B cell (primary cell): Measurements from ENCODE around the gene NTM.

Experiments used
- EZH2 ChIP-seq: IDR thresholded peaks from 2 replicates; pipeline ENCODE4 v1.6.1; 2012; ENCODE audit warnings: borderline replicate concordance, low read depth, mild to moderate bottlenecking, moderate library complexity, low read length; ENCODE audit not compliant: insufficient read depth, poor library complexity, severe bottlenecking
- TF ChIP-seq, protein P1 (sequence below): fragments of 200-600 bp; IDR thresholded peaks from one replicate; pipeline ENCODE4 v1.8.0; 2022; ENCODE audit warnings: antibody characterized with exemption, mild to moderate bottlenecking

- TF ChIP-seq, protein P1, sequence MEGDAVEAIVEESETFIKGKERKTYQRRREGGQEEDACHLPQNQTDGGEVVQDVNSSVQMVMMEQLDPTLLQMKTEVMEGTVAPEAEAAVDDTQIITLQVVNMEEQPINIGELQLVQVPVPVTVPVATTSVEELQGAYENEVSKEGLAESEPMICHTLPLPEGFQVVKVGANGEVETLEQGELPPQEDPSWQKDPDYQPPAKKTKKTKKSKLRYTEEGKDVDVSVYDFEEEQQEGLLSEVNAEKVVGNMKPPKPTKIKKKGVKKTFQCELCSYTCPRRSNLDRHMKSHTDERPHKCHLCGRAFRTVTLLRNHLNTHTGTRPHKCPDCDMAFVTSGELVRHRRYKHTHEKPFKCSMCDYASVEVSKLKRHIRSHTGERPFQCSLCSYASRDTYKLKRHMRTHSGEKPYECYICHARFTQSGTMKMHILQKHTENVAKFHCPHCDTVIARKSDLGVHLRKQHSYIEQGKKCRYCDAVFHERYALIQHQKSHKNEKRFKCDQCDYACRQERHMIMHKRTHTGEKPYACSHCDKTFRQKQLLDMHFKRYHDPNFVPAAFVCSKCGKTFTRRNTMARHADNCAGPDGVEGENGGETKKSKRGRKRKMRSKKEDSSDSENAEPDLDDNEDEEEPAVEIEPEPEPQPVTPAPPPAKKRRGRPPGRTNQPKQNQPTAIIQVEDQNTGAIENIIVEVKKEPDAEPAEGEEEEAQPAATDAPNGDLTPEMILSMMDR, result no peak
- TF ChIP-seq EZH2, result no peak
These were observed 16.0 kb downstream of the NTM start for GRCh38 chr11:131386408-131386807.
